ENCODE data around the gene C1orf210.

DNA sequence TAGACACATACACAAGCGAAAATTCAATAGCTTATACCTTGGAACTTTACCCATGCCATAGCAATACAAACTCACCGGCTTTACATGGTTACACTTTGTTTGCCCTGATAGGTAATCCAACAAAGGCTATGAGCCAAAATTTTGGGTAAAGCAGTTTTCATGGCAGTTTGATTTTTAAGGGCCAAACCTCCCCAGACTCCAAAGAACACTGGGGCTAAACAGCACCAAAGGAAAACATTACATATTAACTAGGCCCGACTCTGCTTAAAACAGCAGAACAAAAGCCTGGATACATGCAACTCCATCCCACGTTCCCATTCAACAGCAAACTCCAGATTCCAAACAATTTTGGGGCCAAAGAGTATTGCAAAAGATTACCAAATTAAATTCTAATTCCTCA lies 19.9 kb downstream of the C1orf210 start:
- TF ChIP-seq, protein P1, sequence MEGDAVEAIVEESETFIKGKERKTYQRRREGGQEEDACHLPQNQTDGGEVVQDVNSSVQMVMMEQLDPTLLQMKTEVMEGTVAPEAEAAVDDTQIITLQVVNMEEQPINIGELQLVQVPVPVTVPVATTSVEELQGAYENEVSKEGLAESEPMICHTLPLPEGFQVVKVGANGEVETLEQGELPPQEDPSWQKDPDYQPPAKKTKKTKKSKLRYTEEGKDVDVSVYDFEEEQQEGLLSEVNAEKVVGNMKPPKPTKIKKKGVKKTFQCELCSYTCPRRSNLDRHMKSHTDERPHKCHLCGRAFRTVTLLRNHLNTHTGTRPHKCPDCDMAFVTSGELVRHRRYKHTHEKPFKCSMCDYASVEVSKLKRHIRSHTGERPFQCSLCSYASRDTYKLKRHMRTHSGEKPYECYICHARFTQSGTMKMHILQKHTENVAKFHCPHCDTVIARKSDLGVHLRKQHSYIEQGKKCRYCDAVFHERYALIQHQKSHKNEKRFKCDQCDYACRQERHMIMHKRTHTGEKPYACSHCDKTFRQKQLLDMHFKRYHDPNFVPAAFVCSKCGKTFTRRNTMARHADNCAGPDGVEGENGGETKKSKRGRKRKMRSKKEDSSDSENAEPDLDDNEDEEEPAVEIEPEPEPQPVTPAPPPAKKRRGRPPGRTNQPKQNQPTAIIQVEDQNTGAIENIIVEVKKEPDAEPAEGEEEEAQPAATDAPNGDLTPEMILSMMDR (IDR thresholded peaks at IDR 0.05 in 2 of 3, conservative IDR thresholded peaks at IDR 0.05 in 1 of 3; ENCODE audit: borderline replicate concordance in 1 of 3, insufficient read depth in 1 of 3, low read depth in 2 of 3, low read length in 2 of 3) = no peak
- no peak for TF ChIP-seq POLR2A (IDR thresholded peaks at IDR 0.05; ENCODE audit: borderline replicate concordance, extremely low read depth, insufficient read depth, insufficient read length)
- TF ChIP-seq ZNF274 (IDR thresholded peaks at IDR 0.05; ENCODE audit: low read depth, low read length) = no peak
- TF ChIP-seq RAD21 (IDR thresholded peaks at IDR 0.05; ENCODE audit: low read depth) = no peak
- TF ChIP-seq EZH2 (IDR thresholded peaks at IDR 0.05) = no peak
- no peak for TF ChIP-seq POLR2AphosphoS5 (IDR thresholded peaks at IDR 0.05; ENCODE audit: low read depth, low read length)
- no peak for TF ChIP-seq SRF (IDR thresholded peaks at IDR 0.05; ENCODE audit: low read depth)
- TF ChIP-seq CBX3 (IDR thresholded peaks at IDR 0.05; ENCODE audit: low read depth) = no peak
- TF ChIP-seq, protein P2, sequence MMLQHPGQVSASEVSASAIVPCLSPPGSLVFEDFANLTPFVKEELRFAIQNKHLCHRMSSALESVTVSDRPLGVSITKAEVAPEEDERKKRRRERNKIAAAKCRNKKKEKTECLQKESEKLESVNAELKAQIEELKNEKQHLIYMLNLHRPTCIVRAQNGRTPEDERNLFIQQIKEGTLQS (IDR thresholded peaks at IDR 0.05) = no peak
- no peak for TF ChIP-seq YY1 (IDR thresholded peaks at IDR 0.05; ENCODE audit: extremely low read depth, insufficient replicate concordance, low read depth, low read length)
- TF ChIP-seq, protein P3, sequence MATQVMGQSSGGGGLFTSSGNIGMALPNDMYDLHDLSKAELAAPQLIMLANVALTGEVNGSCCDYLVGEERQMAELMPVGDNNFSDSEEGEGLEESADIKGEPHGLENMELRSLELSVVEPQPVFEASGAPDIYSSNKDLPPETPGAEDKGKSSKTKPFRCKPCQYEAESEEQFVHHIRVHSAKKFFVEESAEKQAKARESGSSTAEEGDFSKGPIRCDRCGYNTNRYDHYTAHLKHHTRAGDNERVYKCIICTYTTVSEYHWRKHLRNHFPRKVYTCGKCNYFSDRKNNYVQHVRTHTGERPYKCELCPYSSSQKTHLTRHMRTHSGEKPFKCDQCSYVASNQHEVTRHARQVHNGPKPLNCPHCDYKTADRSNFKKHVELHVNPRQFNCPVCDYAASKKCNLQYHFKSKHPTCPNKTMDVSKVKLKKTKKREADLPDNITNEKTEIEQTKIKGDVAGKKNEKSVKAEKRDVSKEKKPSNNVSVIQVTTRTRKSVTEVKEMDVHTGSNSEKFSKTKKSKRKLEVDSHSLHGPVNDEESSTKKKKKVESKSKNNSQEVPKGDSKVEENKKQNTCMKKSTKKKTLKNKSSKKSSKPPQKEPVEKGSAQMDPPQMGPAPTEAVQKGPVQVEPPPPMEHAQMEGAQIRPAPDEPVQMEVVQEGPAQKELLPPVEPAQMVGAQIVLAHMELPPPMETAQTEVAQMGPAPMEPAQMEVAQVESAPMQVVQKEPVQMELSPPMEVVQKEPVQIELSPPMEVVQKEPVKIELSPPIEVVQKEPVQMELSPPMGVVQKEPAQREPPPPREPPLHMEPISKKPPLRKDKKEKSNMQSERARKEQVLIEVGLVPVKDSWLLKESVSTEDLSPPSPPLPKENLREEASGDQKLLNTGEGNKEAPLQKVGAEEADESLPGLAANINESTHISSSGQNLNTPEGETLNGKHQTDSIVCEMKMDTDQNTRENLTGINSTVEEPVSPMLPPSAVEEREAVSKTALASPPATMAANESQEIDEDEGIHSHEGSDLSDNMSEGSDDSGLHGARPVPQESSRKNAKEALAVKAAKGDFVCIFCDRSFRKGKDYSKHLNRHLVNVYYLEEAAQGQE (IDR thresholded peaks at IDR 0.05; ENCODE audit: low read depth) = no peak
- no peak for TF ChIP-seq CEBPB (IDR thresholded peaks at IDR 0.05; ENCODE audit: low read depth)
